H1 (cell line): Measurements from ENCODE around the gene GFRA4.

Experiments
- CHD1 ChIP-seq: IDR thresholded peaks from 2 replicates; pipeline ENCODE4 v1.6.1; 2012; ENCODE audit warnings: low read depth, low read length, improper control_type of control experiment
- CTCF ChIP-seq, 3 experiments: IDR thresholded peaks; 1 replicate in 2 of 3; 2 replicates in 1 of 3; pipeline versions ENCODE4 v1.5.1 to v1.6.1; 2011; ENCODE audit warnings: low read length in 3 of 3, mild to moderate bottlenecking in 3 of 3, inconsistent platforms in 2 of 3, low read depth in 1 of 3, moderate library complexity in 1 of 3; ENCODE audit not compliant: insufficient read depth in 1 of 3; ENCODE audit errors: control extremely low read depth in 1 of 3
- EP300 ChIP-seq, 2 experiments: IDR thresholded peaks; 1 replicate in 1 of 2; 2 replicates in 1 of 2; pipeline ENCODE4 v1.6.1; 2011 to 2012; ENCODE audit warnings: low read depth in 2 of 2, low read length in 2 of 2, mild to moderate bottlenecking in 2 of 2, borderline replicate concordance in 1 of 2, inconsistent platforms in 1 of 2, moderate library complexity in 1 of 2
- HDAC6 ChIP-seq: IDR thresholded peaks from one replicate; pipeline ENCODE4 v1.7.1; 2012; ENCODE audit warnings: low read depth, mild to moderate bottlenecking, inconsistent platforms, low read length, moderate library complexity
- MAX ChIP-seq: IDR thresholded peaks from 2 replicates; pipeline ENCODE4 v1.6.1; 2012; ENCODE audit warnings: inconsistent platforms
- NRF1 ChIP-seq: IDR thresholded peaks from 2 replicates; pipeline ENCODE4 v1.6.1; 2011; ENCODE audit warnings: mild to moderate bottlenecking, low read depth, low read length, improper control_type of control experiment
- PHF8 ChIP-seq: fragments of 200-600 bp; sonication (generic); conservative IDR thresholded peaks from 2 replicates; pipeline ENCODE4 v1.7.1; 2012; ENCODE audit warnings: low read depth, mild to moderate bottlenecking, inconsistent platforms, low read length, moderate library complexity
- POLR2A ChIP-seq, 2 experiments: IDR thresholded peaks; 1 replicate in 1 of 2; 2 replicates in 1 of 2; pipeline ENCODE4 v1.6.1; 2011; ENCODE audit warnings: low read depth in 2 of 2, low read length in 2 of 2, mild to moderate bottlenecking in 2 of 2; ENCODE audit errors: control extremely low read depth in 1 of 2
- POLR2AphosphoS5 ChIP-seq: IDR thresholded peaks from 2 replicates; pipeline ENCODE4 v1.6.1; 2011; ENCODE audit warnings: low read depth, low read length
- SIRT6 ChIP-seq: IDR thresholded peaks from one replicate; pipeline ENCODE4 v1.7.1; 2012; ENCODE audit warnings: low read length, inconsistent platforms
- SP1 ChIP-seq: IDR thresholded peaks from 2 replicates; pipeline ENCODE4 v1.6.1; 2011; ENCODE audit warnings: low read depth, low read length
- TAF1 ChIP-seq: IDR thresholded peaks from 2 replicates; pipeline ENCODE4 v1.6.1; 2011; ENCODE audit warnings: mild to moderate bottlenecking, low read depth, low read length
- TCF12 ChIP-seq: IDR thresholded peaks from 2 replicates; pipeline ENCODE4 v1.6.1; 2011; ENCODE audit warnings: low read depth, mild to moderate bottlenecking, low read length
- YY1 ChIP-seq: IDR thresholded peaks from 2 replicates; pipeline ENCODE4 v1.6.1; 2011; ENCODE audit warnings: low read depth, mild to moderate bottlenecking, low read length

GRCh38 chr20:3628502-3629314, 34.5 kb downstream of the GFRA4 start:
- TF ChIP-seq CTCF (IDR thresholded peaks at IDR 0.05; ENCODE audit: control extremely low read depth in 1 of 3, insufficient read depth in 1 of 3, low read depth in 1 of 3, low read length in 3 of 3) (no peak), POLR2A (IDR thresholded peaks at IDR 0.05; ENCODE audit: control extremely low read depth in 1 of 2, low read depth in 2 of 2, low read length in 2 of 2) (no peak), CHD1 (no peak), POLR2AphosphoS5 (no peak), TAF1 (no peak), YY1 (no peak), SIRT6 (no peak), SP1 (no peak), HDAC6 (no peak), PHF8 (no peak), NRF1 (no peak), MAX (no peak), EP300 (IDR thresholded peaks at IDR 0.05; ENCODE audit: borderline replicate concordance in 1 of 2, low read depth in 2 of 2, low read length in 2 of 2) (no peak), TCF12 (no peak)
